Measurements from ENCODE around the gene CCNG1.
"Not testable (repeated sequence)": the region's sequence is repeated elsewhere in the genome, so short reads cannot be mapped to it uniquely, and the experiment has no call there.

CCNG1 gene

GRCh38 chr5:163404364-163405173 lies 32.8 kb upstream of the CCNG1 start:
- no peak for TF ChIP-seq CTCF (IDR thresholded peaks at IDR 0.05; ENCODE audit: control insufficient read depth, insufficient read depth, low read depth, low read length, missing control alignments)
- no peak overlapping the region for H3K4me3 ChIP-seq (ENCODE audit: control insufficient read depth, low read depth, low read length)
- DNase-seq (ENCODE audit: low read depth), result no peak

GRCh38 chr5:163407034-163407655 lies 30.2 kb upstream of the CCNG1 start:
- no peak for TF ChIP-seq CTCF (IDR thresholded peaks at IDR 0.05; ENCODE audit: control insufficient read depth, insufficient read depth, low read depth, low read length, missing control alignments)
- H3K4me3 ChIP-seq (ENCODE audit: control insufficient read depth, low read depth, low read length), result no peak overlapping the region
- DNase-seq (ENCODE audit: low read depth), result peak; percentile 4

- DNase-seq (ENCODE audit: low read depth), result peak; percentile 33
- TF ChIP-seq CTCF (IDR thresholded peaks at IDR 0.05; ENCODE audit: control insufficient read depth, insufficient read depth, low read depth, low read length, missing control alignments), result peak; percentile 84
- peak overlapping the region; percentile 12; the same call in 1 of the 2 replicates for H3K4me3 ChIP-seq (ENCODE audit: control insufficient read depth, low read depth, low read length)
Observed at GRCh38 chr5:163408311-163408923, 29.0 kb upstream of the CCNG1 start.

- DNase-seq (ENCODE audit: low read depth), result no peak
- no peak for TF ChIP-seq CTCF (IDR thresholded peaks at IDR 0.05; ENCODE audit: control insufficient read depth, insufficient read depth, low read depth, low read length, missing control alignments)
- no peak overlapping the region for H3K4me3 ChIP-seq (ENCODE audit: control insufficient read depth, low read depth, low read length)
Observed at GRCh38 chr5:163409384-163409783, 28.0 kb upstream of the CCNG1 start.

- DNase-seq (ENCODE audit: low read depth), result no peak
- H3K4me3 ChIP-seq (ENCODE audit: control insufficient read depth, low read depth, low read length), result no peak overlapping the region
- TF ChIP-seq CTCF (IDR thresholded peaks at IDR 0.05; ENCODE audit: control insufficient read depth, insufficient read depth, low read depth, low read length, missing control alignments), result no peak
Observed at GRCh38 chr5:163410505-163410904, 26.9 kb upstream of the CCNG1 start.

GRCh38 chr5:163415673-163416072 lies 21.7 kb upstream of the CCNG1 start:
- DNase-seq (ENCODE audit: low read depth); H3K4me3 ChIP-seq (ENCODE audit: control insufficient read depth, low read depth, low read length): not testable (repeated sequence)

- no peak overlapping the region for H3K4me3 ChIP-seq (ENCODE audit: control insufficient read depth, low read depth, low read length)
- TF ChIP-seq CTCF (IDR thresholded peaks at IDR 0.05; ENCODE audit: control insufficient read depth, insufficient read depth, low read depth, low read length, missing control alignments), result no peak
- DNase-seq (ENCODE audit: low read depth), result no peak
Observed at GRCh38 chr5:163424836-163425235, 12.6 kb upstream of the CCNG1 start.

GRCh38 chr5:163426128-163426527 lies 11.3 kb upstream of the CCNG1 start:
- DNase-seq (ENCODE audit: low read depth); H3K4me3 ChIP-seq (ENCODE audit: control insufficient read depth, low read depth, low read length): not testable (repeated sequence)

Measured in AG09309 (cell line).